AG09309 (cell line): ENCODE data around the gene MYO3B.
"Not testable (repeated sequence)": the region's sequence is repeated elsewhere in the genome, so short reads cannot be mapped to it uniquely, and the experiment has no call there.

Source experiments
- DNase-seq: peaks from one replicate; pipeline ENCODE4 v3.0.0-alpha.2; 2010; ENCODE audit warnings: low read depth
- H3K4me3 ChIP-seq: 2 replicates; pipeline ENCODE4 v1.5.1; 2011; ENCODE audit warnings: mild to moderate bottlenecking, low read depth, low read length, moderate library complexity; ENCODE audit not compliant: control insufficient read depth
- TF ChIP-seq, protein P1 (sequence below): IDR thresholded peaks from 2 replicates; pipeline ENCODE4 v1.5.1; 2011; ENCODE audit warnings: mild to moderate bottlenecking, low read depth, low read length, inconsistent platforms; ENCODE audit not compliant: insufficient read depth, control insufficient read depth; ENCODE audit errors: missing control alignments

The MYO3B gene

DNA sequence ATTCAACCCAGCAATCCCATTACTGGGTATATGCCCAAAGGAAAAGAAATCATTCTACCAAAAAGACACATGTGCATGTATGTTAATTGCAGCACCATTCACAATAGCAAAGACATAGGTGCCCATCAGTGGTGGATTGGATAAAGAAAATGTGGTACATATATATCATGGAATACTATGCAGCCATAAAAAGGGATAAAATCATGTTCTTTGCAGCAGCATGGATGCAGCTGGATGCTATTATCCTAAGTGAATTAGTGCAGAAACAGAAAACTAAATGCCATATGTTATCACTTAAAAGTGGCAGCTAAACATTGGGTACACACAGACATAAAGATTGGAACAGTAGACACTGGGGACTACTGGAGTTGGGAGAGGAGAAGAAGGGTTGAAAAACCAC is 82.2 kb downstream of the MYO3B start:
- no peak overlapping the region for H3K4me3 ChIP-seq
- DNase-seq = no peak
- TF ChIP-seq, protein P1, sequence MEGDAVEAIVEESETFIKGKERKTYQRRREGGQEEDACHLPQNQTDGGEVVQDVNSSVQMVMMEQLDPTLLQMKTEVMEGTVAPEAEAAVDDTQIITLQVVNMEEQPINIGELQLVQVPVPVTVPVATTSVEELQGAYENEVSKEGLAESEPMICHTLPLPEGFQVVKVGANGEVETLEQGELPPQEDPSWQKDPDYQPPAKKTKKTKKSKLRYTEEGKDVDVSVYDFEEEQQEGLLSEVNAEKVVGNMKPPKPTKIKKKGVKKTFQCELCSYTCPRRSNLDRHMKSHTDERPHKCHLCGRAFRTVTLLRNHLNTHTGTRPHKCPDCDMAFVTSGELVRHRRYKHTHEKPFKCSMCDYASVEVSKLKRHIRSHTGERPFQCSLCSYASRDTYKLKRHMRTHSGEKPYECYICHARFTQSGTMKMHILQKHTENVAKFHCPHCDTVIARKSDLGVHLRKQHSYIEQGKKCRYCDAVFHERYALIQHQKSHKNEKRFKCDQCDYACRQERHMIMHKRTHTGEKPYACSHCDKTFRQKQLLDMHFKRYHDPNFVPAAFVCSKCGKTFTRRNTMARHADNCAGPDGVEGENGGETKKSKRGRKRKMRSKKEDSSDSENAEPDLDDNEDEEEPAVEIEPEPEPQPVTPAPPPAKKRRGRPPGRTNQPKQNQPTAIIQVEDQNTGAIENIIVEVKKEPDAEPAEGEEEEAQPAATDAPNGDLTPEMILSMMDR = no peak

DNA sequence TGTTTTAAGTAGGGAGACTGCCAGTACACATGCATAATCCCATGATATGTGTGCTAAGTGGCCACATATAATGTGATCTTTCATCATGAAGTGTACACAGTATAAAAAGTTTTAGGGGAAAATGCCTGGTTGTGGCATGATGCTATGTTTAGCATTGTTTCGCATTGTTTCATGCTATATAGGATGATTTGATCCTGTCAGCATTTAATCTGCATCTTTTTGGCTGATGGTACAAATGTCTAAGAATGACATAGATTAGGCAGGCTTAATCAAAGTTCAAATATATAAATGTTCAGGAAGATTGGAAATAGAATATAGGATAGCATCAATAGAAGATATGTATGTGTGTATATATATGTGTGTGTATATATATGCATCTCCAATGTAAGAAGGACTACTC is 83.6 kb downstream of the MYO3B start:
- TF ChIP-seq, protein P1 = no peak

DNA sequence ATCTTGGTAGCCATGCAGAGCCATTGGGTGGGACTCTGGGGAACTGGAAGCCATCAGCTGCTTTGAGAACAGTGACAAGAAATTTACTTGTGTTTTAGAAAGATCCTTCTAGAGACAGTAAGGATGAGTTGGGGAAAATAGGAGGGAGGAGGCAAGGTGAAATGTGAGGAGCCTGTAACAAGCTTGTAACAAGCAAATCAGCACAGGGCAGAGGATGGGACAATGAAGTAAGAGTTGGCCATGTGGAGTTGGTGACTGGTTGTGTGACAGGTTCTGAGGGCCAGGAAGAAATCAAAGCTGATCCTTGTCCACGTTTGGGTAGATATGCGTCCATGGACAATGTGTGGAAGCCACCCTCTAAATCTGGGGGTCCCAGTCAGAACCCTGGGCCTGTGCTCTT is 84.4 kb downstream of the MYO3B start:
- no peak for DNase-seq
- no peak overlapping the region for H3K4me3 ChIP-seq
- TF ChIP-seq, protein P1 = no peak

More for the DNA sequence above, 83.6 kb downstream of the MYO3B start:
- no peak for DNase-seq
- no peak overlapping the region for H3K4me3 ChIP-seq

DNA sequence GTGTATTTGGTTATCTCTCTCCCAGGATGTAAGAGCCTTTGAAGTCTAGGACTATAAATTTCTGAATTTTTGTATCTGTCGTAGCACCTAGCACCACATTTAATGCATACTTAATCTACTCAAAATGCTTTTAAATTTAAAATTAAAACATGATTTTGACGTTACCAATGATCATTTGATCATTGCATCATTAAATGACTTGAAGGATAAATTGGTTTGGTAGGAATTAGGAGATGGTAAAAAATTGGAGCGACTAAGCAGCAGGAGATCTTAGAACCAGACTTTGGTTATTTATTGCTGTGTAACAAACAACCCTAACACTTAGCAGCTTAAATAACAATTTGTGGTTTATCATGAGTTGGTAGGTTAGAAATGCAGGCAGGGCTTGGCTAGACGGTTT is 84.9 kb downstream of the MYO3B start:
- H3K4me3 ChIP-seq = no peak overlapping the region
- TF ChIP-seq, protein P1 = no peak
- no peak for DNase-seq

DNA sequence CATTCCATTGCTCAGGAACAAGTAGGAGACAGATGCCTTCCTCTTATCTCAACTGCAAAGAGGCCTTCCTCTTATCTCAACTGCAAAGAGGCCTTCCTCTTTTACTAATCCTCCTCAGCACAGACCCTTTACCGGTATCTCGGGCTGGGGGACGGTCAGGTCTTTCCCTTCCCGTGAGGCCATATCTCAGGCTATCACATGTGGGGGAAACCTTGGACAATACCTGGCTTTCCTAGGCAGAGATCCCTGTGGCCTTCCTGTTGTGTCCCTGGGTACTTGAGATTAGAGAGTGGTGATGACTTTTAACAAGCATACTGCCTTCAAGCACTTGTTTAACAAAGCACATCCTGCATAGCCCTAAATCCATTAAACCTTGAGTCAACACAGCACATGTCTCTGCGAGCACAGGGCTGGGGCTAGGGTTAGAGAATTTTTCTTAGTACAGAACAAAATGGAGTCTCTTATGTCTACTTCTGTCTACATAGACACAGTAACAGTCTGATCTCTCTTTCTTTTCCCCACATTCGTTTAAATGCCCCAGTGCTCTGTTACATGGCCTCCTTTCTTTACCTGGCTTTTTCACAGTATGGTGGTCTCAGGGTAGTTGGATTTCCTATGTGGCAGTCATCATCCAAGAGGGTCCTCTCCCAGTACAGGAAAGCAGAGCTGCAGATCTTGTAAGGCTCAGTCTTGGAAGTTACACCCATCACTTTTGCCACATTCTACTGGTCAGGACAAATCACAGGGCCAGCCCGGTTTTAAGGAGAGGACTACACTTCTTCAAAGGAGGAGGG is 86.0 kb downstream of the MYO3B start:
- H3K4me3 ChIP-seq = not testable (repeated sequence)

DNA sequence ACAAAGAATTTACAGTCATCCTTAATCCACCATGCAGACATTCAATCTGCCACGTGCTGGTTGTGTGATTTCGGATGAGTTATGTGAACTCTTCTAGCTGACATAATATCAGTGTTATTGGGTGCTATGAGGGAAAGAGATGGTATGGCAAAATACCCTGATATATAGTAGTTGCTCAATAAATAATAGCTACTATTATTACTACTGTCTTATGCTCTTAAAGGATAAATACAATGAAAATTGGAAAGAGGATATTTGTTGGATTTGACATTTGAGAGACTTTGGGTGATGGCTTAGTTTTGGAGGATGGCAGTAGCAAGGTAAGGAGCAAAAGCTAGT is 86.5 kb downstream of the MYO3B start:
- no peak overlapping the region for H3K4me3 ChIP-seq
- DNase-seq = no peak
- TF ChIP-seq, protein P1 = no peak

More for the DNA sequence above, 86.0 kb downstream of the MYO3B start:
- not testable (repeated sequence) for DNase-seq

DNA sequence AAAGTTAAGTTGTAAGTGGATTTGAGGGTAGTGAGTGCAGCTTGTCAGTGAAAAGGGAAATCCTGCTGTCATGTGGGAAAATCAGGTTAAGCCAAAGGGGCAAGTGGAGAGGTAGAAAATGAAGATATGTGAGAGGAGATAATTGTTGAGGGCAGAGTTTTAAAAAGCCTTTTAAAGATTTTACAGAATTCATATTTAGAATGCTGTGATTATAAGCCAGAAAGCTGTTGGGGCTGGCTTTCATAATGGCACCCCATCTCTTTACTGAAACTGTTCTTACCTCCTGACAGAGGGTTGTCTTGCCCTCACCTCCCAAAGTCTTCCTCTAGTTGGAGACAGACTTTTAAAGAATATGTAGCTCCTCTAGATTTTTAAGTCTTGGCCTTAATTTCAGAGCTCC is 86.9 kb downstream of the MYO3B start:
- TF ChIP-seq, protein P1 = no peak
- H3K4me3 ChIP-seq = no peak overlapping the region
- DNase-seq = no peak
